Measurements from ENCODE around the gene ADCY9. TPM values are rescaled to one million over a fixed set of nuclear protein-coding genes. Genes with fewer than 3 reads are reported as not detected.

The ADCY9 gene
- polyA plus RNA-seq, 1 donor from 2014 or later, result 6.3 TPM

GRCh38 chr16:3949946-3950342 lies 166.3 kb downstream of the ADCY9 start:
- H3K4me3 ChIP-seq (ENCODE audit: low read length), result no peak overlapping the region
- H3K4me2 ChIP-seq (ENCODE audit: low read length), result no peak overlapping the region
- no peaks in the 10 kb centered on the region for H3K36me3 ChIP-seq (ENCODE audit: insufficient read depth, low read length)
- TF ChIP-seq EP300 (conservative IDR thresholded peaks at IDR 0.05; ENCODE audit: poor library complexity, severe bottlenecking) (no peak), POLR2AphosphoS5 (IDR thresholded peaks at IDR 0.05) (no peak), RAD21 (conservative IDR thresholded peaks at IDR 0.05) (no peak), CTCF (IDR thresholded peaks at IDR 0.05; ENCODE audit: poor library complexity, severe bottlenecking) (no peak), EZH2 (IDR thresholded peaks at IDR 0.05; ENCODE audit: borderline replicate concordance, insufficient read depth, low read length, poor library complexity, severe bottlenecking) (no peak), REST (IDR thresholded peaks at IDR 0.05; ENCODE audit: borderline replicate concordance) (no peak), MXI1 (conservative IDR thresholded peaks at IDR 0.05; ENCODE audit: poor library complexity, severe bottlenecking) (no peak), TAF1 (IDR thresholded peaks at IDR 0.05; ENCODE audit: low read depth) (no peak), SMC3 (conservative IDR thresholded peaks at IDR 0.05; ENCODE audit: poor library complexity) (no peak)
- no peak overlapping the region for H3K9ac ChIP-seq (ENCODE audit: low read length)
- H4K20me1 ChIP-seq (ENCODE audit: insufficient read depth), result no peaks in the 10 kb centered on the region
- H3K9me3 ChIP-seq (ENCODE audit: low read length), result no peaks in the 10 kb centered on the region
- no peaks in the 10 kb centered on the region for H3K27me3 ChIP-seq (ENCODE audit: insufficient read depth, low read depth, low read length)
- H3K27ac ChIP-seq (ENCODE audit: low read length), result no peak overlapping the region
- no peaks in the 10 kb centered on the region for H3K9me2 ChIP-seq (ENCODE audit: insufficient read depth, low read length)
- H2AFZ ChIP-seq (ENCODE audit: low read depth, low read length), result no peak overlapping the region
- no peaks in the 10 kb centered on the region for H3K79me2 ChIP-seq (replicated peaks; ENCODE audit: insufficient read depth, low read length)
- H3F3A ChIP-seq (ENCODE audit: insufficient read depth, low read length, poor library complexity, severe bottlenecking), result no peaks in the 10 kb centered on the region

GRCh38 chr16:3949287-3949686 lies 167.0 kb downstream of the ADCY9 start:
- H3K27me3 ChIP-seq (ENCODE audit: insufficient read depth, low read depth, low read length), result no peaks in the 10 kb centered on the region
- no peak overlapping the region for H3K9ac ChIP-seq (ENCODE audit: low read length)
- H2AFZ ChIP-seq (ENCODE audit: low read depth, low read length), result no peak overlapping the region
- no peaks in the 10 kb centered on the region for H4K20me1 ChIP-seq (ENCODE audit: insufficient read depth)
- no peaks in the 10 kb centered on the region for H3K36me3 ChIP-seq (ENCODE audit: insufficient read depth, low read length)
- no peaks in the 10 kb centered on the region for H3K79me2 ChIP-seq (replicated peaks; ENCODE audit: insufficient read depth, low read length)
- no peaks in the 10 kb centered on the region for H3K9me3 ChIP-seq (ENCODE audit: low read length)
- no peak overlapping the region for H3K27ac ChIP-seq (ENCODE audit: low read length)
- no peak overlapping the region for H3K4me3 ChIP-seq (ENCODE audit: low read length)
- TF ChIP-seq SMC3 (conservative IDR thresholded peaks at IDR 0.05; ENCODE audit: poor library complexity) (no peak), REST (IDR thresholded peaks at IDR 0.05; ENCODE audit: borderline replicate concordance) (no peak), EZH2 (IDR thresholded peaks at IDR 0.05; ENCODE audit: borderline replicate concordance, insufficient read depth, low read length, poor library complexity, severe bottlenecking) (no peak), EP300 (conservative IDR thresholded peaks at IDR 0.05; ENCODE audit: poor library complexity, severe bottlenecking) (no peak), TAF1 (IDR thresholded peaks at IDR 0.05; ENCODE audit: low read depth) (no peak), MXI1 (conservative IDR thresholded peaks at IDR 0.05; ENCODE audit: poor library complexity, severe bottlenecking) (no peak), RAD21 (conservative IDR thresholded peaks at IDR 0.05) (no peak), CTCF (IDR thresholded peaks at IDR 0.05; ENCODE audit: poor library complexity, severe bottlenecking) (no peak), POLR2AphosphoS5 (IDR thresholded peaks at IDR 0.05) (no peak)
- H3F3A ChIP-seq (ENCODE audit: insufficient read depth, low read length, poor library complexity, severe bottlenecking), result no peaks in the 10 kb centered on the region
- H3K4me2 ChIP-seq (ENCODE audit: low read length), result no peak overlapping the region
- no peaks in the 10 kb centered on the region for H3K9me2 ChIP-seq (ENCODE audit: insufficient read depth, low read length)

Measured in neural cell (in vitro differentiated cells).